Measurements from ENCODE around the gene RAD51. TPM values are rescaled to one million over a fixed set of nuclear protein-coding genes. Genes with fewer than 3 reads are reported as not detected.

Gene RAD51
- total and polyA plus RNA-seq, 2 of the 8 experiments (the other 6 are each of a cell fraction or from before 2014, with no cell fraction given), result 32.2 to 42.4 TPM

GRCh38 chr15:40685376-40685775 lies 9.6 kb upstream of the RAD51 start:
- Histone ChIP-seq H2BK12ac (ENCODE audit: low read depth, low read length) (no peak overlapping the region), H4K20me1 (replicated peaks in 1 of 2; ENCODE audit: control insufficient read depth in 1 of 2, insufficient read depth in 2 of 2, low read length in 2 of 2) (no peaks in the 10 kb centered on the region), H3K79me1 (ENCODE audit: low read depth, low read length) (no peaks in the 10 kb centered on the region), H3K23me2 (ENCODE audit: low read depth, low read length) (no peaks in the 10 kb centered on the region), H2BK15ac (ENCODE audit: low read length) (no peak overlapping the region), H3K56ac (replicated peaks; ENCODE audit: insufficient read length, low read depth, low read length) (no peak overlapping the region), H3K79me2 (ENCODE audit: control insufficient read depth in 1 of 2, insufficient read depth in 2 of 2, low read length in 2 of 2) (no peaks in the 10 kb centered on the region), H3K14ac (ENCODE audit: insufficient read length) (no peak overlapping the region), H2BK20ac (ENCODE audit: low read length) (no peak overlapping the region), H4K91ac (replicated peaks; ENCODE audit: insufficient read length, low read length) (no peak overlapping the region), H3K18ac (ENCODE audit: extremely low read depth, low read length) (no peak overlapping the region), H3K36me3 (ENCODE audit: control insufficient read depth in 2 of 4, insufficient read depth in 4 of 4, low read length in 3 of 4) (no peaks in the 10 kb centered on the region), H2BK120ac (replicated peaks; ENCODE audit: low read depth, low read length) (no peak overlapping the region), H3K4ac (replicated peaks; ENCODE audit: insufficient read length, low read depth, low read length) (no peak overlapping the region), H3K27me3 (replicated peaks in 1 of 4; ENCODE audit: control insufficient read depth in 3 of 4, extremely low read depth in 1 of 4, insufficient read depth in 3 of 4, low read length in 3 of 4) (no peaks in the 10 kb centered on the region), H3K4me3 (ENCODE audit: extremely low read depth in 1 of 4, insufficient read depth in 2 of 4, low read depth in 3 of 4, low read length in 4 of 4) (no peak overlapping the region), H3K4me1 (replicated peaks in 1 of 4; ENCODE audit: control insufficient read depth in 3 of 4, insufficient read depth in 4 of 4, low read length in 3 of 4) (no peaks in the 10 kb centered on the region), H3K23ac (ENCODE audit: insufficient read length) (no peak overlapping the region), H3K4me2 (ENCODE audit: insufficient read depth in 1 of 2, low read depth in 2 of 2, low read length in 2 of 2) (no peak overlapping the region), H3K9me3 (ENCODE audit: insufficient read depth in 2 of 2, low read depth in 1 of 2, low read length in 1 of 2) (peaks cover 0 to 6% of the 10 kb centered on the region in 2 experiments; a peak in 3 of 4 replicates), H4K8ac (ENCODE audit: extremely low read depth, insufficient read depth, low read length) (no peak overlapping the region), H2AK5ac (ENCODE audit: low read depth, low read length) (no peak overlapping the region), H3K27ac (ENCODE audit: low read depth, low read length) (no peak overlapping the region), H4K5ac (ENCODE audit: insufficient read length, low read depth, low read length) (no peak overlapping the region), H2BK5ac (ENCODE audit: low read depth, low read length) (no peak overlapping the region), H3K9ac (replicated peaks in 1 of 4; ENCODE audit: extremely low read depth in 1 of 4, low read depth in 3 of 4, low read length in 3 of 4) (no peak overlapping the region), H2AFZ (ENCODE audit: low read length) (no peak overlapping the region)
- DNase-seq (ENCODE audit: low read depth in 1 of 2, low spot score in 2 of 2), result no peak
- TF ChIP-seq EGR1 (IDR thresholded peaks at IDR 0.05; ENCODE audit: borderline replicate concordance, low read depth, low read length) (no peak), TAF1 (IDR thresholded peaks at IDR 0.05; ENCODE audit: low read depth, low read length) (no peak), SP1 (IDR thresholded peaks at IDR 0.05; ENCODE audit: low read depth, low read length) (no peak), TCF12 (IDR thresholded peaks at IDR 0.05; ENCODE audit: low read depth, low read length) (no peak), CHD2 (IDR thresholded peaks at IDR 0.05; ENCODE audit: low read length) (no peak), RNF2 (IDR thresholded peaks at IDR 0.05; ENCODE audit: borderline replicate concordance, low read depth, low read length, missing control alignments, poor library complexity, severe bottlenecking) (no peak), YY1 (IDR thresholded peaks at IDR 0.05; ENCODE audit: low read depth, low read length) (no peak)
- TF ChIP-seq, protein P1, sequence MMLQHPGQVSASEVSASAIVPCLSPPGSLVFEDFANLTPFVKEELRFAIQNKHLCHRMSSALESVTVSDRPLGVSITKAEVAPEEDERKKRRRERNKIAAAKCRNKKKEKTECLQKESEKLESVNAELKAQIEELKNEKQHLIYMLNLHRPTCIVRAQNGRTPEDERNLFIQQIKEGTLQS (IDR thresholded peaks at IDR 0.05; ENCODE audit: insufficient read depth, low read depth, low read length), result no peak
- TF ChIP-seq, protein P2, sequence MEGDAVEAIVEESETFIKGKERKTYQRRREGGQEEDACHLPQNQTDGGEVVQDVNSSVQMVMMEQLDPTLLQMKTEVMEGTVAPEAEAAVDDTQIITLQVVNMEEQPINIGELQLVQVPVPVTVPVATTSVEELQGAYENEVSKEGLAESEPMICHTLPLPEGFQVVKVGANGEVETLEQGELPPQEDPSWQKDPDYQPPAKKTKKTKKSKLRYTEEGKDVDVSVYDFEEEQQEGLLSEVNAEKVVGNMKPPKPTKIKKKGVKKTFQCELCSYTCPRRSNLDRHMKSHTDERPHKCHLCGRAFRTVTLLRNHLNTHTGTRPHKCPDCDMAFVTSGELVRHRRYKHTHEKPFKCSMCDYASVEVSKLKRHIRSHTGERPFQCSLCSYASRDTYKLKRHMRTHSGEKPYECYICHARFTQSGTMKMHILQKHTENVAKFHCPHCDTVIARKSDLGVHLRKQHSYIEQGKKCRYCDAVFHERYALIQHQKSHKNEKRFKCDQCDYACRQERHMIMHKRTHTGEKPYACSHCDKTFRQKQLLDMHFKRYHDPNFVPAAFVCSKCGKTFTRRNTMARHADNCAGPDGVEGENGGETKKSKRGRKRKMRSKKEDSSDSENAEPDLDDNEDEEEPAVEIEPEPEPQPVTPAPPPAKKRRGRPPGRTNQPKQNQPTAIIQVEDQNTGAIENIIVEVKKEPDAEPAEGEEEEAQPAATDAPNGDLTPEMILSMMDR (IDR thresholded peaks at IDR 0.05; ENCODE audit: control extremely low read depth in 1 of 3, insufficient read depth in 1 of 3, low read depth in 1 of 3, low read length in 3 of 3), result no peak
- TF ChIP-seq, protein P3, sequence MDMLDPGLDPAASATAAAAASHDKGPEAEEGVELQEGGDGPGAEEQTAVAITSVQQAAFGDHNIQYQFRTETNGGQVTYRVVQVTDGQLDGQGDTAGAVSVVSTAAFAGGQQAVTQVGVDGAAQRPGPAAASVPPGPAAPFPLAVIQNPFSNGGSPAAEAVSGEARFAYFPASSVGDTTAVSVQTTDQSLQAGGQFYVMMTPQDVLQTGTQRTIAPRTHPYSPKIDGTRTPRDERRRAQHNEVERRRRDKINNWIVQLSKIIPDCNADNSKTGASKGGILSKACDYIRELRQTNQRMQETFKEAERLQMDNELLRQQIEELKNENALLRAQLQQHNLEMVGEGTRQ (IDR thresholded peaks at IDR 0.05; ENCODE audit: low read length), result no peak
- WGBS, 2 experiments (ENCODE audit: extremely low coverage in 1 of 2, insufficient coverage in 1 of 2, insufficient read length in 1 of 2, insufficient replicate concordance in 2 of 2, low coverage in 1 of 2, low lambda C conversion rate in 2 of 2, missing lambda C conversion rate in 1 of 2), result 93% methylated on average over 2 of the region's 2 CpGs; no CpG with 5 or more reads in 1 of the 2 experiments
- ChIA-PET POLR2A (ENCODE audit: partially characterized antibody) (interaction anchor here (1.3 kb wide), 2 partner anchors 9 to 55 kb away, joined by 3 to 4 read pairs; partner anchors contain the start of gene RAD51), CTCF (ENCODE audit: partially characterized antibody) (interaction anchor here (1.7 kb wide), 1 partner anchor 9 kb away, joined by 4 read pairs; the partner anchor contains the start of gene RAD51)
- no peak for FAIRE-seq
